Sigmoid colon (tissue), 7 donors: ENCODE results near the gene GNAS-AS1. TPM values are rescaled to one million over a fixed set of nuclear protein-coding genes. Genes with fewer than 3 reads are reported as not detected.

Experiments
- DNase-seq: peaks from one replicate; pipeline ENCODE4 v3.0.0-alpha.2; 2019
- H3K27ac ChIP-seq, 4 donors: fragments of 200-600 bp; sonication (generic); one replicate each; pipeline ENCODE4 v1.5.1; 2016 to 2019; ENCODE audit warnings: mild to moderate bottlenecking in 1 of 4
- H3K27me3 ChIP-seq, 3 donors: fragments of 200-600 bp; sonication (generic); one replicate each; pipeline ENCODE4 v1.5.1; 2019; ENCODE audit warnings: mild to moderate bottlenecking in 1 of 3
- H3K36me3 ChIP-seq, 4 donors: fragments of 200-600 bp; sonication (generic); one replicate each; pipeline ENCODE4 v1.5.1; 2016 to 2019
- H3K4me1 ChIP-seq, 4 donors: fragments of 200-600 bp; sonication (generic); one replicate each; pipeline ENCODE4 v1.5.1; 2017 to 2019
- H3K4me3 ChIP-seq, 4 donors: fragments of 200-600 bp; sonication (generic); one replicate each; pipeline ENCODE4 v1.5.1; 2017 to 2019; ENCODE audit warnings: mild to moderate bottlenecking in 2 of 4, moderate library complexity in 1 of 4
- H3K9me3 ChIP-seq, 4 donors: fragments of 200-600 bp in 3 of 4; sonication (generic) in 3 of 4; one replicate each; pipeline versions ENCODE4 v1.5.1 to v1.6.1; 2013 to 2019
- EP300 ChIP-seq, 4 donors: sonication (generic); formaldehyde crosslinking; IDR thresholded peaks; one replicate each; pipeline ENCODE4 v1.6.1; 2017; ENCODE audit warnings: antibody characterized with exemption in 4 of 4
- POLR2A ChIP-seq, 2 donors: fragments of 450-650 bp; IDR thresholded peaks; one replicate each; pipeline ENCODE4 v1.6.1; 2016; ENCODE audit warnings: antibody characterized with exemption in 2 of 2, mild to moderate bottlenecking in 2 of 2, moderate library complexity in 2 of 2
- POLR2AphosphoS5 ChIP-seq, 4 donors: sonication (generic); formaldehyde crosslinking; IDR thresholded peaks; one replicate each; pipeline ENCODE4 v1.6.1; 2017; ENCODE audit warnings: antibody characterized with exemption in 4 of 4
- WGBS, 2 donors: extraction: QIAGEN DNeasy Blood & Tissue Kit; methylation state at CpG; one replicate each; pipeline ENCODE4 v1.1.7; 2013; 5-methylcytosine and 5-hydroxymethylcytosine counted together
- intact Hi-C: fragments of 100-400 bp; cut with DNase I; formaldehyde crosslinking; loops from one replicate; pipeline ENCODE4 v1.15.1; 2023
- polyA plus RNA-seq, 3 donors: library from polyadenylated mRNA; stranded (reverse); fragments of 200-250 nt; gene quantifications; one replicate each; pipeline ENCODE4 v1.2.3, GENCODE V29; 2013
- total RNA-seq, 4 donors: library from RNA; depleted of rRNA; stranded (reverse); fragments of >200 nt; gene quantifications; one replicate each; pipeline ENCODE4 v1.1.0, GENCODE V29; 2016
- TF ChIP-seq, protein P1 (sequence below), 4 experiments: fragments of 450-650 bp in 3 of 4; fragments of 200-600 bp in 1 of 4; IDR thresholded peaks; one replicate each; pipeline ENCODE4 v1.5.1; 2016 to 2019; ENCODE audit warnings: antibody characterized with exemption in 4 of 4, mild to moderate bottlenecking in 3 of 4, moderate library complexity in 2 of 4
- donor health status: healthy with polysubstance abuse.
- donor health status: Bipolar disorder and iron deficiency.
- donor health status: healthy.

The GNAS-AS1 gene
- total and polyA plus RNA-seq, 7 donors = 0.33 to 0.69 (median 0.36) TPM; not detected in 4

DNA sequence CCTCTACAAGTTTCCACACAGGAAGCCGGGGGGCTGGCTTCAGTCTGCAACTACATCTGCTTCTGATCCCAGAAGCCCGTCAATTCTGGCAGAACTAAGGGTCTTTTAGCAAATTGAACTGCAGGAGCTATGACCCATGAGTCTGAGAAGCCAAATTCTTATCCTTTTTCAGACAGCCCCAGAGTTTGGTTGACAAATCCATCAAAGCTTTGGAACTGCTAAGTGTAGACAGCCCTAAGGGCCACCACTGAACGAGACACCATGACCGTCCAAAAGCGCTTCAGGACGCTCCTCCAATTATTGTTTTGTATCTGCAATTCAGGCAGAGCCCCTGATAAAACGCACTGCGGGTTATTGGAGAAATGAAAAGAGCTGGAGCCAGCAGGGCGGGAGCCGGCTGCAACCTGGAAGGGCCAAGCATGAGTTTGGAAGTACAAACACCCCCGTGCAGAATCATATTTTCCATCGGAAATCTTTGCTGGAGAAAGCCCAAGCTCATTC is 67.1 kb downstream of the GNAS-AS1 start:
- Histone ChIP-seq H3K4me3 (no peak overlapping the region), H3K27me3 (peaks cover 0 to 24% (median 0%) of the 10 kb centered on the region in 3 donors), H3K36me3 (no peaks in the 10 kb centered on the region), H3K4me1 (no peaks in the 10 kb centered on the region), H3K27ac (no peak overlapping the region), H3K9me3 (no peaks in the 10 kb centered on the region)
- peak; percentile 8 for DNase-seq
- 84 to 86% methylated on average over 12 of the region's 12 CpGs for WGBS, 2 donors
- intact Hi-C loops = no loop called here
- TF ChIP-seq, protein P1, sequence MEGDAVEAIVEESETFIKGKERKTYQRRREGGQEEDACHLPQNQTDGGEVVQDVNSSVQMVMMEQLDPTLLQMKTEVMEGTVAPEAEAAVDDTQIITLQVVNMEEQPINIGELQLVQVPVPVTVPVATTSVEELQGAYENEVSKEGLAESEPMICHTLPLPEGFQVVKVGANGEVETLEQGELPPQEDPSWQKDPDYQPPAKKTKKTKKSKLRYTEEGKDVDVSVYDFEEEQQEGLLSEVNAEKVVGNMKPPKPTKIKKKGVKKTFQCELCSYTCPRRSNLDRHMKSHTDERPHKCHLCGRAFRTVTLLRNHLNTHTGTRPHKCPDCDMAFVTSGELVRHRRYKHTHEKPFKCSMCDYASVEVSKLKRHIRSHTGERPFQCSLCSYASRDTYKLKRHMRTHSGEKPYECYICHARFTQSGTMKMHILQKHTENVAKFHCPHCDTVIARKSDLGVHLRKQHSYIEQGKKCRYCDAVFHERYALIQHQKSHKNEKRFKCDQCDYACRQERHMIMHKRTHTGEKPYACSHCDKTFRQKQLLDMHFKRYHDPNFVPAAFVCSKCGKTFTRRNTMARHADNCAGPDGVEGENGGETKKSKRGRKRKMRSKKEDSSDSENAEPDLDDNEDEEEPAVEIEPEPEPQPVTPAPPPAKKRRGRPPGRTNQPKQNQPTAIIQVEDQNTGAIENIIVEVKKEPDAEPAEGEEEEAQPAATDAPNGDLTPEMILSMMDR (IDR thresholded peaks at IDR 0.05) = no peak
- TF ChIP-seq POLR2A (IDR thresholded peaks at IDR 0.05) = no peak
- no peak for TF ChIP-seq EP300 (IDR thresholded peaks at IDR 0.05)
- no peak for TF ChIP-seq POLR2AphosphoS5 (IDR thresholded peaks at IDR 0.05)

DNA sequence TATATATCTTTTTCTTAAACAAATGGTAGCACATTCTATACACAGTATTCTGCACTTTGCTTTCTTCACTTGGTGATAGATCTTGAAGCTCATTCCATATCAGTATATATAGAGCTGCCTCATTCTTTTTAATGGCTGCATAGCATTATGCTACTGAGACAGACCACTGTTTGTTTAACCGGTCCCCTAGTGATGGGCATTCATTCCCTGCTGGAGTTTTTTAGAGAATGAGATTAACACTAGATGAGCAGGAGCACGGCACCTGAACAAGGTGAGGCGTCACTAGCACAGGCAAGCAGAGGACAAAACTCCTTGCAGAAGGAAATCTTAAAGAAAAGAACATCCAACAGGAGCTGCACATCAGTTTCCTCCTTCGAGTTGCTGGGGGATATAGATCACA is 69.6 kb downstream of the GNAS-AS1 start:
- no peaks in the 10 kb centered on the region for H3K36me3 ChIP-seq
- peaks cover 0 to 17% (median 0%) of the 10 kb centered on the region in 3 donors for H3K27me3 ChIP-seq
- no peaks in the 10 kb centered on the region for H3K9me3 ChIP-seq
- no peak for DNase-seq
- TF ChIP-seq, protein P1 (IDR thresholded peaks at IDR 0.05) = no peak
- TF ChIP-seq POLR2A (IDR thresholded peaks at IDR 0.05) (no peak), POLR2AphosphoS5 (IDR thresholded peaks at IDR 0.05) (no peak), EP300 (IDR thresholded peaks at IDR 0.05) (no peak)
- 61 to 70% methylated on average over 4 of the region's 4 CpGs for WGBS, 2 donors
- H3K4me1 ChIP-seq = no peaks in the 10 kb centered on the region
- intact Hi-C loops = no loop called here
- H3K4me3 ChIP-seq = no peak overlapping the region
- no peak overlapping the region for H3K27ac ChIP-seq

DNA sequence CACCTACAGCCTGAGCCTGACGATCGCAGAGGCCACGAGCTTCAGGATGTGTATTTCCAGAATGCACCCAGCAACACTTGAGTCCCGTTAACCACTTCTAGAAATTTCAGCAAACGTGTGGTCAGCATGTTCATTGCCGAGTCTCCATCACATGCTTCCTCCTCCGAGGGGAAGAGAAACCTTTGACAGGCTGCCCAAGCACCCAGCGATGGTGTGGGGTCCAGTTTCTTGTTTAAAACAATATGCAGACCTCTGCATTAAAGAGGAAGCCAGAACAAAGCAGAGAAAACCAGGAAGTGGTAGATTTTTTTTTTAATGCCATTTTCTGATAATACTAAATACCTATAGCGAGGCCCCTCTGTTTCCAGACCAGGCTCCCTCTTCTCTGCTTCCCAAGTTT is 71.9 kb downstream of the GNAS-AS1 start:
- intact Hi-C loops = no loop called here
- H3K9me3 ChIP-seq = no peaks in the 10 kb centered on the region
- no peaks in the 10 kb centered on the region for H3K4me1 ChIP-seq
- TF ChIP-seq EP300 (IDR thresholded peaks at IDR 0.05) (no peak), POLR2A (IDR thresholded peaks at IDR 0.05) (no peak), POLR2AphosphoS5 (IDR thresholded peaks at IDR 0.05) (no peak)
- TF ChIP-seq, protein P1 (IDR thresholded peaks at IDR 0.05) = no peak
- 62 to 80% methylated on average over 9 of the region's 9 CpGs for WGBS, 2 donors
- H3K36me3 ChIP-seq = no peaks in the 10 kb centered on the region
- no peak overlapping the region for H3K27ac ChIP-seq
- H3K4me3 ChIP-seq = no peak overlapping the region
- DNase-seq = no peak
- H3K27me3 ChIP-seq = peaks cover 0 to 6% (median 0%) of the 10 kb centered on the region in 3 donors

DNA sequence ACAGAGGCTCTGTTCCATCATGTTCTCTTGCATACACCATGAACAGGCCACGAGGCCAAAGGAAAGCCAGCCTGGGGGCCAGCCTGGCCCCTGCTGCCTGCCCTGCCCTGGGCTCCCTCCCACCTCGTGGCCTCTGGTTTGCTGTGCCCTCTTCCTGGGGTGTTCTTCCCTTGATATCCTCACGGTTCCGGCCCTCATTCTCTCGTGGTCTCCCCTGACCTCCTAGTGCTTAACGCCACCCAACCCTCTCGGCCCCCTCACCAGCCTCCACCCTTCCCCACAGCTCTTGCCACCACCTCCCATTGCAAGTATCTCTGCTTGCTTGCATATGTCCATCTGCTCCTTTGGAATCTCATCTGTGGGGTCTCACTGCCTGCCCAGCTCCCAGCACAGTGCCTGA is 73.0 kb downstream of the GNAS-AS1 start:
- WGBS, 2 donors = 77 to 85% methylated on average over 7 of the region's 7 CpGs
- Histone ChIP-seq H3K27me3 (no peaks in the 10 kb centered on the region), H3K9me3 (no peaks in the 10 kb centered on the region), H3K36me3 (no peaks in the 10 kb centered on the region), H3K4me3 (no peak overlapping the region), H3K4me1 (no peaks in the 10 kb centered on the region), H3K27ac (no peak overlapping the region)
- intact Hi-C loops = no loop called here
- no peak for DNase-seq
- TF ChIP-seq EP300 (IDR thresholded peaks at IDR 0.05) = no peak
- TF ChIP-seq POLR2AphosphoS5 (IDR thresholded peaks at IDR 0.05) = no peak
- TF ChIP-seq, protein P1 (IDR thresholded peaks at IDR 0.05) = no peak
- TF ChIP-seq POLR2A (IDR thresholded peaks at IDR 0.05) = no peak

DNA sequence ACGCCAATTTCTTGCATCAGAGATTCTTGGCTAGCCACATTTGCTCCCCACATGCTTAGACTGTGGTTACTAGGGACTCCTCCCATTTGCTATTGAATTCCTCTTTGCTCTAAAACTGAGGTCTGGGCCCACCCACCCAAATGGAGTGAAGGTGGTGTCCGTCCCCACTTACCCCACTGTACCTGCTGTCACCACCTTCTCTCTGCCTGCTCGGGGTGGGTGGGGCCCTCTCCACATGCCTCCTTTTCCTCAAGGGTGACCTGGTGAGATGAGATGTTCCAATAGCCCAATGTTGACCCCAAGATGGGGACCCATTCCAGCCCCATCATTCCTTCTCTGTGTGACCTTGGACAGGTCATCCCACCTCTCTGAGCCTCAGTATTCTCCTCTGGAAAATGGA is 74.6 kb downstream of the GNAS-AS1 start:
- TF ChIP-seq EP300 (IDR thresholded peaks at IDR 0.05) = no peak
- TF ChIP-seq POLR2AphosphoS5 (IDR thresholded peaks at IDR 0.05) = no peak
- TF ChIP-seq, protein P1 (IDR thresholded peaks at IDR 0.05) = no peak
- no peak for TF ChIP-seq POLR2A (IDR thresholded peaks at IDR 0.05)
- intact Hi-C loops = no loop called here
- Histone ChIP-seq H3K4me1 (no peaks in the 10 kb centered on the region), H3K27ac (no peak overlapping the region), H3K36me3 (no peaks in the 10 kb centered on the region), H3K27me3 (no peaks in the 10 kb centered on the region), H3K4me3 (no peak overlapping the region), H3K9me3 (no peaks in the 10 kb centered on the region)
- 80 to 88% methylated on average over 3 of the region's 3 CpGs for WGBS, 2 donors
- DNase-seq = no peak
